Parathyroid adenoma (tissue), 2 donors: ENCODE data around the gene ADORA3.

Experiments used
- H2AFZ ChIP-seq: fragments of 300-600 bp; sonication (generic); one replicate; pipeline ENCODE4 v1.7.0; 2017; ENCODE audit warnings: antibody characterized with exemption, mild to moderate bottlenecking
- H3K27ac ChIP-seq: fragments of 300-600 bp; sonication (generic); one replicate; pipeline ENCODE4 v1.7.0; 2017
- H3K27me3 ChIP-seq: fragments of 300-600 bp; sonication (generic); one replicate; pipeline ENCODE4 v1.7.0; 2017; ENCODE audit warnings: low read length; ENCODE audit not compliant: control insufficient read depth, insufficient read depth
- H3K36me3 ChIP-seq: fragments of 300-600 bp; sonication (generic); one replicate; pipeline ENCODE4 v1.7.0; 2017; ENCODE audit warnings: low read length; ENCODE audit not compliant: control insufficient read depth, insufficient read depth
- H3K4me1 ChIP-seq: fragments of 300-600 bp; sonication (generic); one replicate; pipeline ENCODE4 v1.7.0; 2017; ENCODE audit warnings: control low read depth
- H3K4me2 ChIP-seq: fragments of 300-600 bp; sonication (generic); one replicate; pipeline ENCODE4 v1.7.0; 2017; ENCODE audit warnings: low read length
- H3K4me3 ChIP-seq: fragments of 300-600 bp; sonication (generic); one replicate; pipeline ENCODE4 v1.7.0; 2017; ENCODE audit warnings: low read depth, low read length
- H3K79me2 ChIP-seq: fragments of 300-600 bp; sonication (generic); one replicate; pipeline ENCODE4 v1.7.0; 2017; ENCODE audit warnings: control low read depth
- H3K9ac ChIP-seq: fragments of 300-600 bp; sonication (generic); one replicate; pipeline ENCODE4 v1.7.0; 2017; ENCODE audit warnings: mild to moderate bottlenecking
- H3K9me3 ChIP-seq: fragments of 300-600 bp; sonication (generic); one replicate; pipeline ENCODE4 v1.7.0; 2017; ENCODE audit warnings: low read length; ENCODE audit not compliant: control insufficient read depth
- TF ChIP-seq, protein P1 (sequence below): fragments of 300-600 bp; sonication (generic); IDR thresholded peaks from one replicate; pipeline ENCODE4 v1.7.0; 2017; ENCODE audit warnings: antibody characterized with exemption, mild to moderate bottlenecking
- donor health status: primary hyperparathyroidism.

ADORA3 gene

DNA sequence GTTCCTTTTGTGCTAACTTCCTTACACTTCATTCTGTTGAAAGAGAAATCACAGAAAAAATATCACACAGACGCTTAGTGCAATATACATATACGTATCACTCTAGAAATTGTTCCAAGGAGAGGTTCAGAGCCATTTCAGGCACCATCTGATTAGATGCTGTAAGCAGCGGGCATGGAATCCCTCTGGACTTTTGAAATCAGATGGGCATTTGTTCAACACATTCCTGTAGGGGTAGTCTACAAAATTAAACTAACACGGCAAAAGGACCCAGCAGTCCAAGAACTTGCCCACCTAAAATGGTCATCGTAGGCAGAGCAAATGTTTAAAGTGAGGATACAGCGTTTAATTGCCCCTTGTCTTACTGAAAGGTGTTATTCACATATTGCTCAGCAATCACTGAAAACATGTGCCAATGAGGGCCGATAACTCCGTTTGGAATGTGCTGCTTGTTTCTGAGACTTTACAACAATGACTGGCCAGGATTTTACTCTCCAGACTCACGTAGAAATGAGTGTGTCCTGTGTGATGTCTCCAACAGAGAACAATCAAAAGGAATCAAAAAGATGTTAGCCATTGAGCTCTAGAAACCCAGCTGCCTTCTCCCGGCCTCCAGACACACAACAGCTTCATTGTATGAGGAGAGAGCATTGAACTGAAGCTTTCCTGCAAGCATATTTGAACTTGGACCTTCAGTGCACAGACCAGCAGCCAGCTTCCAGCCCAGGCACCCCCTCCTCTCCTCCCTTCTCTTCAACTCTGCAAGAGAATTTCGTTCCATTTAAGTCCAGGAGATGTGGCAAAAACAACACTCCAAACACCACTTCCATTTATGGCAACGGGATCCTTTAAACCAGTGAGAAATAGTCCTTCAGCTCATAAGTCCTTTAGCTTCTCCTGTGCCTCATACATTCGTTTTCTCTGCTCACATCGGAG lies 32.1 kb upstream of the ADORA3 start:
- Histone ChIP-seq H3K27me3 (no peaks in the 10 kb centered on the region), H3K27ac (peak overlapping the region; percentile 72), H3K9me3 (no peaks in the 10 kb centered on the region), H3K4me3 (no peak overlapping the region), H3K9ac (no peak overlapping the region), H3K4me1 (peaks cover 7% of the 10 kb centered on the region), H2AFZ (peak overlapping the region; percentile 58), H3K79me2 (no peaks in the 10 kb centered on the region), H3K36me3 (no peaks in the 10 kb centered on the region), H3K4me2 (peak overlapping the region; percentile 56)
- TF ChIP-seq, protein P1, sequence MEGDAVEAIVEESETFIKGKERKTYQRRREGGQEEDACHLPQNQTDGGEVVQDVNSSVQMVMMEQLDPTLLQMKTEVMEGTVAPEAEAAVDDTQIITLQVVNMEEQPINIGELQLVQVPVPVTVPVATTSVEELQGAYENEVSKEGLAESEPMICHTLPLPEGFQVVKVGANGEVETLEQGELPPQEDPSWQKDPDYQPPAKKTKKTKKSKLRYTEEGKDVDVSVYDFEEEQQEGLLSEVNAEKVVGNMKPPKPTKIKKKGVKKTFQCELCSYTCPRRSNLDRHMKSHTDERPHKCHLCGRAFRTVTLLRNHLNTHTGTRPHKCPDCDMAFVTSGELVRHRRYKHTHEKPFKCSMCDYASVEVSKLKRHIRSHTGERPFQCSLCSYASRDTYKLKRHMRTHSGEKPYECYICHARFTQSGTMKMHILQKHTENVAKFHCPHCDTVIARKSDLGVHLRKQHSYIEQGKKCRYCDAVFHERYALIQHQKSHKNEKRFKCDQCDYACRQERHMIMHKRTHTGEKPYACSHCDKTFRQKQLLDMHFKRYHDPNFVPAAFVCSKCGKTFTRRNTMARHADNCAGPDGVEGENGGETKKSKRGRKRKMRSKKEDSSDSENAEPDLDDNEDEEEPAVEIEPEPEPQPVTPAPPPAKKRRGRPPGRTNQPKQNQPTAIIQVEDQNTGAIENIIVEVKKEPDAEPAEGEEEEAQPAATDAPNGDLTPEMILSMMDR = no peak

DNA sequence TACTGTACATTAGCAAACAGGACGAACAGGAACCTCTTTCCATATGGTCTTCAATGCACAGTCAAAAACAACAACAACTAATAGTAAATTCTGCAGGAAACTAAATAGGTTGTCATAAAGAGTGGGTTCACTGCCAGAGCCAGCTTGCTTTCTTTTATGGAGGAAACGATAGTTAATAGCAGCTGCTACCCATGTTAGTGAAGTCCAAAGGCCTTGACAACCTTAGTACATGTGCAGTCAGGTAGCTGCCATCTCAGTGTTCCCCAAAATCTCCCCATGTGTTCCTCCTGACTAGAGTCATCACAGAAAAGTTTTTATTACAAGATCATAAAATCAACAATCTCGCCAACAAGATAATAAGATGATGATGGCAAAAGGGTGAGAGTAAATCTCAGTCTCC lies 16.6 kb upstream of the ADORA3 start:
- Histone ChIP-seq H3K79me2 (no peaks in the 10 kb centered on the region), H3K27ac (no peak overlapping the region)

DNA sequence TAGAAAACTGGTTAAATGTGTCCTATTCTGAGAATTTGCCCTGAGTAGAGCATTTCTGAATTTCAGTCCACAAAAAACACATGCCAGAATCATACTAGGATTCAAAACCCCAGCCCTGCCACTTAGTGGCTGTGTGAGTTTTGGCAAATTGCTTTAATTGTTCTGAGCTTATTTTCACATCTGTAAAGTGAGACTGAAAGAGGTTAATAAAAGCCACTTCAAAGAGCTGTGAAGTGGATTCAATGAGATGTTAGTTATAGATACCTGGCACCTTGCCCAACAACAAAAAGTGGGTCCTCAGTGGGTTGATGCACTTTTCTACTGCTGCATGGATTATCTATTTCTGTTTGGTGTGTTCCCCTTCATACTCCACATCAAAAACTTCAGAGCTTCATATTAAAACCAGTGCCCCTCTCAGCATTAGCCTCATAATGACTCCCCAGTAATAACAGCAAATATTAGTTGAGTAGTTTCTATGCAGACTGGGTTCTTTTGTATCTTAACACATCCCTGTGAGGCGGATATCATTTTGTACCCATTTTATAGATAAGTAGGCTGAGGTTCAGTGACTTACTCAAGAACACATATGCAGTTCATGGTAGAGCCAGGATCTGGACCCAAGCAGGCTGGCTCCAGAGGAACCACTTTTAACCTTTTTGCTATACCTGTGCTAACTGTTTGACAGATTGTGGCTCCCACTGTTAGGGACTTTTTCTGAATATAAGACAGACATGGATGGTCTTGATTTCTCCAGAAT lies 14.2 kb upstream of the ADORA3 start:
- Histone ChIP-seq H3K4me3 (no peak overlapping the region), H2AFZ (no peak overlapping the region), H3K4me2 (no peak overlapping the region), H3K27ac (no peak overlapping the region), H3K79me2 (no peaks in the 10 kb centered on the region), H3K9ac (no peak overlapping the region), H3K4me1 (peaks cover 9% of the 10 kb centered on the region), H3K27me3 (no peaks in the 10 kb centered on the region), H3K9me3 (no peaks in the 10 kb centered on the region), H3K36me3 (no peaks in the 10 kb centered on the region)
- TF ChIP-seq, protein P1 = no peak

More for the DNA sequence above, 16.6 kb upstream of the ADORA3 start:
- TF ChIP-seq, protein P1 = no peak
- Histone ChIP-seq H3K36me3 (no peaks in the 10 kb centered on the region), H3K4me2 (no peak overlapping the region), H3K27me3 (no peaks in the 10 kb centered on the region), H3K9ac (no peak overlapping the region), H3K9me3 (no peaks in the 10 kb centered on the region), H3K4me3 (no peak overlapping the region), H2AFZ (no peak overlapping the region), H3K4me1 (no peaks in the 10 kb centered on the region)

DNA sequence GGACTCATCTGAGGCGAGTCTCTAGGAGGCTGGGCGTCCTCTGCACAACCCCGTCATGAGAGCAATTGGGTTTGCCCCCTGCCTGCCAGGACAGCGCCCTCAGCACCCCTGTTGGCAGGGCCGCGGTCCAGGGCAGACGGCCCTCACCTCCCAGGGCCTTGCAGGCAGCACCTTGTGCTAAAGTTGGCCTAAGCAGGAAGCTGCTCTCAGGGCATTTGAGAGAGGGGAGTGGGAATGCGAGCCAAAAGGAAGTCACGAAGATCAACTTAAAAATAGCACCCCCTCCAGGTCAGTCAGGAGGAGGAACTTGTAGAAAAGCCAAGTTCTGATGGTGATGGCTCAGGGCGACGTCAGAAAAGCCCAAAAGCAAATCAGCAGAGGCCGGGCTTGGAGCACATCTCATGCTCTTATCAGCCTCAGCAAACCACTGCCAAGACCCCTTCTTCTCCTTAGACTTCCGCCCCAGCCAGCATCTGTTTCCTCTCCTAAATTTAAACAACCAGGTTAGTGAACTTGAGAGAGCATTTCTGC lies 12.6 kb upstream of the ADORA3 start:
- H3K4me3 ChIP-seq = no peak overlapping the region
- no peaks in the 10 kb centered on the region for H3K9me3 ChIP-seq
- no peak overlapping the region for H3K4me2 ChIP-seq
- TF ChIP-seq, protein P1 = no peak
- H3K79me2 ChIP-seq = no peaks in the 10 kb centered on the region
- H3K4me1 ChIP-seq = peaks cover 12% of the 10 kb centered on the region
- H2AFZ ChIP-seq = no peak overlapping the region
- no peak overlapping the region for H3K9ac ChIP-seq
- peak overlapping the region; percentile 39 for H3K27ac ChIP-seq
- no peaks in the 10 kb centered on the region for H3K36me3 ChIP-seq
- no peaks in the 10 kb centered on the region for H3K27me3 ChIP-seq
